Hepatocyte (in vitro differentiated cells): ENCODE results near the gene DNAH17. TPM values are rescaled to one million over a fixed set of nuclear protein-coding genes. Genes with fewer than 3 reads are reported as not detected.

Source experiments
- DNase-seq: peaks from one replicate; pipeline ENCODE4 v3.0.0-alpha.2; 2016; ENCODE audit warnings: low spot score
- H2AFZ ChIP-seq: fragments of 200-600 bp; sonication (generic); 2 replicates; pipeline ENCODE4 v1.6.0; 2016; ENCODE audit warnings: antibody characterized with exemption, mild to moderate bottlenecking
- H3K27ac ChIP-seq: fragments of 200-600 bp; sonication (generic); 2 replicates; pipeline ENCODE4 v1.5.1; 2016; ENCODE audit warnings: mild to moderate bottlenecking
- H3K27me3 ChIP-seq: fragments of 200-600 bp; sonication (generic); 2 replicates; pipeline ENCODE4 v1.6.1; 2016
- H3K36me3 ChIP-seq: fragments of 200-600 bp; sonication (generic); replicated peaks from 2 replicates; pipeline ENCODE4 v1.5.1; 2016; ENCODE audit warnings: low read depth; ENCODE audit not compliant: insufficient read depth
- H3K4me1 ChIP-seq: fragments of 200-600 bp; sonication (generic); 2 replicates; pipeline ENCODE4 v1.5.1; 2016; ENCODE audit warnings: mild to moderate bottlenecking, moderate library complexity; ENCODE audit not compliant: insufficient read depth
- H3K4me2 ChIP-seq: fragments of 200-600 bp; sonication (generic); 2 replicates; pipeline ENCODE4 v1.6.0; 2016
- H3K4me3 ChIP-seq: fragments of 200-600 bp; sonication (generic); 2 replicates; pipeline ENCODE4 v1.5.1; 2016; ENCODE audit warnings: mild to moderate bottlenecking
- H3K79me2 ChIP-seq: fragments of 200-600 bp; sonication (generic); 2 replicates; pipeline ENCODE4 v1.6.0; 2017; ENCODE audit warnings: mild to moderate bottlenecking
- H3K9me2 ChIP-seq: fragments of 200-600 bp; sonication (generic); replicated peaks from 2 replicates; pipeline ENCODE4 v1.6.0; 2017; ENCODE audit warnings: mild to moderate bottlenecking; ENCODE audit not compliant: insufficient read depth
- H3K9me3 ChIP-seq: fragments of 200-600 bp; sonication (generic); 2 replicates; pipeline ENCODE4 v1.5.1; 2016; ENCODE audit warnings: low read depth, mild to moderate bottlenecking
- H4K20me1 ChIP-seq: fragments of 200-600 bp; sonication (generic); 2 replicates; pipeline ENCODE4 v1.6.0; 2016; ENCODE audit warnings: mild to moderate bottlenecking; ENCODE audit not compliant: insufficient read depth, poor library complexity, severe bottlenecking
- EZH2 ChIP-seq: fragments of 200-600 bp; sonication (generic); IDR thresholded peaks from 2 replicates; pipeline ENCODE4 v1.6.1; 2016; ENCODE audit warnings: antibody characterized with exemption, mild to moderate bottlenecking, borderline replicate concordance
- EZH2phosphoT487 ChIP-seq: fragments of 200-600 bp; sonication (generic); IDR thresholded peaks from one replicate; pipeline ENCODE4 v1.6.1; 2018; ENCODE audit warnings: antibody characterized with exemption, mild to moderate bottlenecking, low read depth, moderate library complexity; ENCODE audit not compliant: unreplicated experiment, severe bottlenecking
- WGBS: methylation state at CpG from one replicate; pipeline ENCODE4 v1.1.6; 2016; ENCODE audit warnings: low lambda C conversion rate; ENCODE audit errors: missing lambda C conversion rate; 5-methylcytosine and 5-hydroxymethylcytosine counted together
- polyA plus RNA-seq: library from polyadenylated mRNA; unstranded; fragments of >200 nt; fragmentation: Nextera tagmentation; extraction: Ambion mirVana; gene quantifications from 2 replicates; pipeline ENCODE4 v1.2.1, GENCODE V29; 2016
- total RNA-seq: library from RNA; depleted of rRNA; stranded (reverse); fragments of >200 nt; gene quantifications from 2 replicates; pipeline ENCODE4 v1.2.3, GENCODE V29; 2014
- TF ChIP-seq, protein P1 (sequence below): fragments of 200-600 bp; sonication (generic); IDR thresholded peaks from 2 replicates; pipeline ENCODE4 v1.5.1; 2016; ENCODE audit warnings: antibody characterized with exemption, mild to moderate bottlenecking; ENCODE audit not compliant: poor library complexity

The DNAH17 gene
- total and polyA plus RNA-seq, 2 experiments from 2014 or later = 0.20 to 1.5 TPM

- Histone ChIP-seq H3K27ac (peak overlapping the region; percentile 84), H3K79me2 (peaks cover 24% of the 10 kb centered on the region), H3K27me3 (no peaks in the 10 kb centered on the region), H3K4me3 (no peak overlapping the region), H3K9me2 (no peaks in the 10 kb centered on the region), H4K20me1 (no peaks in the 10 kb centered on the region), H3K4me1 (peaks cover 42% of the 10 kb centered on the region), H3K9me3 (no peaks in the 10 kb centered on the region), H3K36me3 (no peaks in the 10 kb centered on the region), H3K4me2 (no peak overlapping the region), H2AFZ (no peak overlapping the region)
- no peak for DNase-seq
- TF ChIP-seq EZH2 (no peak), EZH2phosphoT487 (no peak)
- TF ChIP-seq, protein P1, sequence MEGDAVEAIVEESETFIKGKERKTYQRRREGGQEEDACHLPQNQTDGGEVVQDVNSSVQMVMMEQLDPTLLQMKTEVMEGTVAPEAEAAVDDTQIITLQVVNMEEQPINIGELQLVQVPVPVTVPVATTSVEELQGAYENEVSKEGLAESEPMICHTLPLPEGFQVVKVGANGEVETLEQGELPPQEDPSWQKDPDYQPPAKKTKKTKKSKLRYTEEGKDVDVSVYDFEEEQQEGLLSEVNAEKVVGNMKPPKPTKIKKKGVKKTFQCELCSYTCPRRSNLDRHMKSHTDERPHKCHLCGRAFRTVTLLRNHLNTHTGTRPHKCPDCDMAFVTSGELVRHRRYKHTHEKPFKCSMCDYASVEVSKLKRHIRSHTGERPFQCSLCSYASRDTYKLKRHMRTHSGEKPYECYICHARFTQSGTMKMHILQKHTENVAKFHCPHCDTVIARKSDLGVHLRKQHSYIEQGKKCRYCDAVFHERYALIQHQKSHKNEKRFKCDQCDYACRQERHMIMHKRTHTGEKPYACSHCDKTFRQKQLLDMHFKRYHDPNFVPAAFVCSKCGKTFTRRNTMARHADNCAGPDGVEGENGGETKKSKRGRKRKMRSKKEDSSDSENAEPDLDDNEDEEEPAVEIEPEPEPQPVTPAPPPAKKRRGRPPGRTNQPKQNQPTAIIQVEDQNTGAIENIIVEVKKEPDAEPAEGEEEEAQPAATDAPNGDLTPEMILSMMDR = no peak
- WGBS = 89% methylated on average over 22 of the region's 22 CpGs
Observed at GRCh38 chr17:78419970-78420815, 157.0 kb downstream of the DNAH17 start.

DNA sequence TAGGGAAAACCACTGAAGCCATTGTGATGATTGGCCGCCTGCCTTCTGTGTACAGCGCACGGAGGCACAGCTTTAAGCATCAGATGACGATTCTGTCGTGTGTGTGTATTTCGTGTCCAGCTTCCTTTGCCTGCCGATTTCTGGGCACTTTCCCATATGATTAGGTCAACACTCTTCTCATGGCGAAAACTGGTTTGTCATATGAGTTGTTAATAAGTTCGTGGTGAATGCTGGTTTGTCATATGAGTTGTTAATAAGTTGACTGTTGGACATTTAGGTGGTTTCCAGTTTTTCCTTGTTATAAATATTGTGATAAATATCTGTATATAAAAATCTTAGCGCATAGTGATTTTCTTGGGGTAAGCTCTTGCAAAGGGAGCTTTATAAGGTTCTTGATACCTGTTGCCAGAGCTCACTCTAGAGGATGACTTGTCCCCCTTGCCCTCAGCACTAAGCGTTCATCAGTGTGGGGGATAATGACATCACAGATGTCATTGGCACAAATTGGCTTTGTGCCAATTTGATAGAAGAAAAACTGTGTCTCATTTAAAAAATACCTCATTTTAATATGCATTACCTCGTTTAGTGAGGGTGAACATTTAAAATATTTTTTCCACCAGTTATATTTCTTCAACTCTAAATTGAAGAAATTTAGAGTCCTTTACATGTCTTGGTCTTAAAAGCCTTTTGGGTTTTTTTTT lies 158.7 kb downstream of the DNAH17 start:
- H4K20me1 ChIP-seq = no peaks in the 10 kb centered on the region
- H3K79me2 ChIP-seq = peaks cover 40% of the 10 kb centered on the region
- H3K9me3 ChIP-seq = no peaks in the 10 kb centered on the region
- WGBS = 86% methylated on average over 12 of the region's 12 CpGs
- peaks cover 42% of the 10 kb centered on the region for H3K4me1 ChIP-seq
- no peaks in the 10 kb centered on the region for H3K27me3 ChIP-seq
- no peaks in the 10 kb centered on the region for H3K36me3 ChIP-seq
- H3K4me3 ChIP-seq = no peak overlapping the region
- H2AFZ ChIP-seq = no peak overlapping the region
- no peak for DNase-seq
- H3K27ac ChIP-seq = peak overlapping the region; percentile 17
- no peak for TF ChIP-seq EZH2
- no peak for TF ChIP-seq EZH2phosphoT487
- TF ChIP-seq, protein P1 = no peak
- H3K4me2 ChIP-seq = no peak overlapping the region
- no peaks in the 10 kb centered on the region for H3K9me2 ChIP-seq

DNA sequence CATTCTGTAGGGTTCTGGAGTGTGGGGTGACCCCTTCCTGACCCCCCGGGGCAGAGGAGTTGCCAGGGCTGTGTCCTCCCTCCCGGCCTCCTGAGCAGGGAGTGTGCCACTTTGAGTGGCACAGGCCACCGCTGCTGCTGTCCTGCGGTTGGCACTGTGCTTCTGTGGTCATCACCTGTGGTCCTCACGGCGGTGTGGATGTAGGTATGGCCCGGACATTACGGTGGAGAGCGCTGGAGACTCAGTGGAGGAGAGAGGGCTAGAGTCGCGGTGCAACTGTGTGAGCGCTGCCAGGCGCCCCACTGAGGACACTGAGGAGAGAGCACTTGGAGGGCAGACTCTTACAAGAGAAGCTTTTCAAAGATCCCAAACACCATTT lies 159.7 kb downstream of the DNAH17 start:
- TF ChIP-seq, protein P1 = no peak
- TF ChIP-seq EZH2phosphoT487 (no peak), EZH2 (no peak)
- no peaks in the 10 kb centered on the region for H3K9me3 ChIP-seq
- H3K4me1 ChIP-seq = peaks cover 46% of the 10 kb centered on the region
- peaks cover 47% of the 10 kb centered on the region for H3K79me2 ChIP-seq
- H3K9me2 ChIP-seq = no peaks in the 10 kb centered on the region
- DNase-seq = no peak
- no peak overlapping the region for H3K4me2 ChIP-seq
- no peaks in the 10 kb centered on the region for H3K27me3 ChIP-seq
- H3K27ac ChIP-seq = peak overlapping the region; percentile 90
- H3K4me3 ChIP-seq = no peak overlapping the region
- no peak overlapping the region for H2AFZ ChIP-seq
- H3K36me3 ChIP-seq = no peaks in the 10 kb centered on the region
- peaks cover 3% of the 10 kb centered on the region for H4K20me1 ChIP-seq
- 98% methylated on average over 13 of the region's 13 CpGs for WGBS
